ENCODE data around the gene SLC12A8. TPM values are rescaled to one million over a fixed set of nuclear protein-coding genes. Genes with fewer than 3 reads are reported as not detected.

The SLC12A8 gene
- total and polyA plus RNA-seq, 3 experiments from 2014 or later = 0.91 to 1.0 TPM; not detected in 1

GRCh38 chr3:125165189-125165947, 47.2 kb downstream of the SLC12A8 start:
- ChIA-PET POLR2A (no interaction called here), CTCF (no interaction called here)
- Mint-ChIP-seq H3K9me3 (no peaks in the 10 kb centered on the region), H3K27me3 (peaks cover under 1 to 7% of the 10 kb centered on the region in 2 donors), H3K27ac (no peak overlapping the region), H3K4me3 (no peak overlapping the region), H3K36me3 (peaks cover 0 to 3% (median 0%) of the 10 kb centered on the region in 3 donors), H3K4me1 (no peaks in the 10 kb centered on the region)
- no peak overlapping the region for H3K4me3 ChIP-seq (ENCODE audit: low read length)
- H3K4me1 ChIP-seq (ENCODE audit: insufficient read depth, low read length) = no peaks in the 10 kb centered on the region
- no peak overlapping the region for H3K27ac ChIP-seq (ENCODE audit: low read depth, low read length)
- DNase-seq = no peak
- no peaks in the 10 kb centered on the region for H3K9me3 ChIP-seq (ENCODE audit: low read length)
- no peaks in the 10 kb centered on the region for H3K36me3 ChIP-seq (ENCODE audit: insufficient read depth, low read length)
- no peaks in the 10 kb centered on the region for H3K27me3 ChIP-seq (ENCODE audit: insufficient read depth, low read length, poor library complexity, severe bottlenecking)

- Mint-ChIP-seq H3K27me3 (peaks cover 2 to 3% of the 10 kb centered on the region in 2 donors), H3K4me3 (no peak overlapping the region), H3K27ac (peak overlapping the region in 1 of 8 donors; percentile 40), H3K36me3 (no peaks in the 10 kb centered on the region), H3K9me3 (no peaks in the 10 kb centered on the region), H3K4me1 (no peaks in the 10 kb centered on the region)
- DNase-seq = no peak
- H3K4me3 ChIP-seq (ENCODE audit: low read length) = no peak overlapping the region
- no peak overlapping the region for H3K27ac ChIP-seq (ENCODE audit: low read depth, low read length)
- no peaks in the 10 kb centered on the region for H3K9me3 ChIP-seq (ENCODE audit: low read length)
- no peaks in the 10 kb centered on the region for H3K36me3 ChIP-seq (ENCODE audit: insufficient read depth, low read length)
- H3K4me1 ChIP-seq (ENCODE audit: insufficient read depth, low read length) = no peaks in the 10 kb centered on the region
- POLR2A ChIA-PET = no interaction called here
- H3K27me3 ChIP-seq (ENCODE audit: insufficient read depth, low read length, poor library complexity, severe bottlenecking) = no peaks in the 10 kb centered on the region
- CTCF ChIA-PET = no interaction called here
These were observed 48.6 kb downstream of the SLC12A8 start for GRCh38 chr3:125163739-125164601.

GRCh38 chr3:125161607-125162219, 50.8 kb downstream of the SLC12A8 start:
- no peaks in the 10 kb centered on the region for H3K9me3 Mint-ChIP-seq
- ChIA-PET POLR2A (no interaction called here), CTCF (interaction anchor here (1.4 kb wide), 1 partner anchor 11 kb away, joined by 3 read pairs; no protein-coding TSS in a partner anchor)
- no peaks in the 10 kb centered on the region for H3K4me1 Mint-ChIP-seq
- H3K4me3 Mint-ChIP-seq = no peak overlapping the region
- Histone ChIP-seq H3K9me3 (ENCODE audit: low read length) (no peaks in the 10 kb centered on the region), H3K4me3 (ENCODE audit: low read length) (no peak overlapping the region), H3K4me1 (ENCODE audit: insufficient read depth, low read length) (no peaks in the 10 kb centered on the region), H3K36me3 (ENCODE audit: insufficient read depth, low read length) (no peaks in the 10 kb centered on the region), H3K27ac (ENCODE audit: low read depth, low read length) (no peak overlapping the region), H3K27me3 (ENCODE audit: insufficient read depth, low read length, poor library complexity, severe bottlenecking) (no peaks in the 10 kb centered on the region)
- H3K27ac Mint-ChIP-seq = no peak overlapping the region
- H3K27me3 Mint-ChIP-seq = peaks cover 0 to 8% of the 10 kb centered on the region in 2 donors
- no peak for DNase-seq
- H3K36me3 Mint-ChIP-seq = no peaks in the 10 kb centered on the region

DNA sequence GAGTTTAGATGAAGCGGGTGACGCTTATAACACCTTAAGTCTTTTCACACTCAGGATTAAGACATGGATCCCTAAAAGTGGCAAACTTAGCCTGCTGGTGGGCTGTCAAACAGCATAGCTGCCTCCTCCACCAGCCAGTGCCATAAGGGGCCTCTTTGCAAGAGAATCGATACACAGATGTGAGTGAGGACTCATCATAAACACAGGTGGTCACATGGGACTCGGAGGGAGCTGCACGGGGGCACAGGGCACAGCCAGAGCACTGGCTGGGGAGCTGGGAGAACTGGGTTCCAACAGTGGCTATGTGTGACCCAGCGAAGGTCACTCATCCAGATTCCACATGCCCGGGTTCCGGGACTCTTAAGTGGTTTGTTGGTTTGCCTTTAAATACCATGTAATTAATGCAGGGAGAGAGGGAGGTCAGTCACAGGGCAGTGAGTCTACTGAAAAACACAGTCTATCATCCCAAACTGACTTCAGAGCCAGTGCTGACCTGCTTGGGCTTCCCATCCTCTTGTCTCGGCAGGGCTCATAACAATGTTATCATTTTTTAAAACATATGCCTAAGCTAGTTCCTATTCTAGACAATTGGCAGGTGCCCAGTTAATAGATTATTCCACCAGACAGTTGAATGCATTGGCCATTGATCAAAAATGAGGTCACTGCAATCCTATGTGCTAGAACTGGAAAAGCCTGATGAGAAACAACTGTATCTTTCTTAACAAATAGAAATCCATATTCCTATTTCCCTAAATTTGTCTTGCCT, 51.8 kb downstream of the SLC12A8 start:
- H3K36me3 Mint-ChIP-seq = no peaks in the 10 kb centered on the region
- no peak overlapping the region for H3K27ac Mint-ChIP-seq
- no peak overlapping the region for H3K4me3 ChIP-seq (ENCODE audit: low read length)
- H3K27me3 Mint-ChIP-seq = peaks cover 0 to 8% of the 10 kb centered on the region in 2 donors
- no peaks in the 10 kb centered on the region for H3K36me3 ChIP-seq (ENCODE audit: insufficient read depth, low read length)
- H3K9me3 Mint-ChIP-seq = no peaks in the 10 kb centered on the region
- DNase-seq = no peak
- H3K4me1 ChIP-seq (ENCODE audit: insufficient read depth, low read length) = no peaks in the 10 kb centered on the region
- ChIA-PET POLR2A (no interaction called here), CTCF (interaction anchor here (1.4 kb wide), 1 partner anchor 11 kb away, joined by 3 read pairs; no protein-coding TSS in a partner anchor)
- no peaks in the 10 kb centered on the region for H3K4me1 Mint-ChIP-seq
- H3K27ac ChIP-seq (ENCODE audit: low read depth, low read length) = no peak overlapping the region
- no peaks in the 10 kb centered on the region for H3K9me3 ChIP-seq (ENCODE audit: low read length)
- no peaks in the 10 kb centered on the region for H3K27me3 ChIP-seq (ENCODE audit: insufficient read depth, low read length, poor library complexity, severe bottlenecking)
- H3K4me3 Mint-ChIP-seq = no peak overlapping the region

DNA sequence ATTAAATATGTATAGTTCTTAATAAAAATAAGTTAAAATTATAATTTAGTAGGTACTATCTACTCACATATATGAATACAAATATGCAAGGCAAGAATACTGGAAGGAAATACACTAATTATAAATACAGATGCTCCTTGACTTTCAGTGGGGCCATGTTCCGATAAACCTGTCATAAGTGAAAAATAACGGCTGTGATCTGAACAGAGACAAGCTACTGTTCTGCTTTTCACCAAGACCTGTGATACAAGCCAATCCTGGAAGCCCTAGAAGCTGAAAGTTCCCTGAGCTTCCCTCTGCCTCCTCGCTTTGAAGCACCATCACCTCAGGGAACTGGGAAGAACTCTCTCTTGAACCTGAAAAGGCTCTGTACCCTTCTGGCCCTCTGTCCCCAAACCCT, 55.4 kb downstream of the SLC12A8 start:
- CTCF ChIA-PET = no interaction called here
- no peak for DNase-seq

DNA sequence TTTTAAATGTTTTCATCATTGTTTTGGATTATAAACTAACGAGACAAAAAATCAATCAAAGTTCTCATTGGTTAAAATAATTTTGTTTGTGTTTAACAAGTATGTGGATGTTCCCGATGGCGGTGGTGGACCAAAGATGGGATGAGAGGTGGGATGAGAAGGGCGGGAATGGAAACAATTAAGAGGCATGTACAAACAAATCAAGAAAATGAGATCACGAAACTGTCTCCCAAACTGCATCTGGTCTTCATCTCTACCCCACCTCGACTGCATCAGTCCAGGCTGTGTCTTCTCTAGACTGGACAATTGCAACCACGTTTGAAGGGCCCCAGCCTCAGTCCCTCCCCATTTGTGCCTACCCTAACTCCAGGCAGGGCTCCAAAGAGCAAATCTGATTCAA, 56.1 kb downstream of the SLC12A8 start:
- Mint-ChIP-seq H3K27ac (no peak overlapping the region), H3K27me3 (peaks cover 0 to 8% of the 10 kb centered on the region in 2 donors), H3K36me3 (no peaks in the 10 kb centered on the region), H3K9me3 (no peaks in the 10 kb centered on the region), H3K4me3 (no peak overlapping the region), H3K4me1 (peaks cover 8 to 9% (median 8%) of the 10 kb centered on the region in 3 donors)
- H3K4me3 ChIP-seq (ENCODE audit: low read length) = no peak overlapping the region
- H3K36me3 ChIP-seq (ENCODE audit: insufficient read depth, low read length) = no peaks in the 10 kb centered on the region
- ChIA-PET CTCF (no interaction called here), POLR2A (no interaction called here)
- H3K27me3 ChIP-seq (ENCODE audit: insufficient read depth, low read length, poor library complexity, severe bottlenecking) = no peaks in the 10 kb centered on the region
- H3K27ac ChIP-seq (ENCODE audit: low read depth, low read length) = no peak overlapping the region
- no peaks in the 10 kb centered on the region for H3K4me1 ChIP-seq (ENCODE audit: insufficient read depth, low read length)
- no peak for DNase-seq
- no peaks in the 10 kb centered on the region for H3K9me3 ChIP-seq (ENCODE audit: low read length)

More for the DNA sequence above, 55.4 kb downstream of the SLC12A8 start:
- POLR2A ChIA-PET = no interaction called here
- Mint-ChIP-seq H3K36me3 (no peaks in the 10 kb centered on the region), H3K9me3 (no peaks in the 10 kb centered on the region), H3K27ac (no peak overlapping the region), H3K27me3 (peaks cover 0 to 8% of the 10 kb centered on the region in 2 donors), H3K4me3 (no peak overlapping the region), H3K4me1 (peaks cover 8 to 9% (median 8%) of the 10 kb centered on the region in 3 donors)
- Histone ChIP-seq H3K27ac (ENCODE audit: low read depth, low read length) (no peak overlapping the region), H3K9me3 (ENCODE audit: low read length) (no peaks in the 10 kb centered on the region), H3K36me3 (ENCODE audit: insufficient read depth, low read length) (no peaks in the 10 kb centered on the region), H3K27me3 (ENCODE audit: insufficient read depth, low read length, poor library complexity, severe bottlenecking) (no peaks in the 10 kb centered on the region), H3K4me3 (ENCODE audit: low read length) (no peak overlapping the region), H3K4me1 (ENCODE audit: insufficient read depth, low read length) (no peaks in the 10 kb centered on the region)

DNA sequence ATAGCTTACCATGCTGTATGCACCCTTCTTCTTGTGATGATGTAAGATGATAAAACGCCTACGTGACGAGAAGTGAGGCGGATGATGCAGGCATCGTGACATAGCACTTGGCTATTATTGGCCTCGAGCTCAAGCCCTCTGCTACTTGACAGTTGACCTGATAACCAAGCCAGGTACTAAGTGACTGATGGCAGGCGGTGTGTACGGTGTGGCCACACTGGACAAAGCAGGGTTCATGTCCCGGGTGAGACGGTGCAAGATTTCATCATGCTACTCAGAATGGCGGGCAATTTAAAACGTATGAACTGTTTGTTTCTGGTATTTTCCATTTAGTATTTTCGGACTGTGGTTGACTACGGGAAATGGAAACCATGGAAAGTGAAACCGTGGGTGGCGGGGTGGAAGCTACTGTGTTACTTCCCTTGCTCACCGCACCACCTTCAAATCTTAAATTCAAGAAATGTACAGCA, 57.7 kb downstream of the SLC12A8 start:
- peak overlapping the region; percentile 36 to 81 (median 66) for H3K4me3 Mint-ChIP-seq
- no peaks in the 10 kb centered on the region for H3K9me3 ChIP-seq (ENCODE audit: low read length)
- H3K9me3 Mint-ChIP-seq = no peaks in the 10 kb centered on the region
- H3K36me3 Mint-ChIP-seq = no peaks in the 10 kb centered on the region
- no peaks in the 10 kb centered on the region for H3K27me3 ChIP-seq (ENCODE audit: insufficient read depth, low read length, poor library complexity, severe bottlenecking)
- H3K4me1 ChIP-seq (ENCODE audit: insufficient read depth, low read length) = no peaks in the 10 kb centered on the region
- peaks cover 8 to 12% (median 9%) of the 10 kb centered on the region in 3 donors for H3K4me1 Mint-ChIP-seq
- CTCF ChIA-PET = interaction anchor here (1.2 kb wide), 1 partner anchor 12 kb away, joined by 3 read pairs; no protein-coding TSS in a partner anchor
- H3K4me3 ChIP-seq (ENCODE audit: low read length) = no peak overlapping the region
- POLR2A ChIA-PET = no interaction called here
- peaks cover 0 to 6% of the 10 kb centered on the region in 2 donors for H3K27me3 Mint-ChIP-seq
- no peaks in the 10 kb centered on the region for H3K36me3 ChIP-seq (ENCODE audit: insufficient read depth, low read length)
- no peak for DNase-seq
- no peak overlapping the region for H3K27ac ChIP-seq (ENCODE audit: low read depth, low read length)
- H3K27ac Mint-ChIP-seq = peak overlapping the region in 2 of 8 donors; percentile 16 to 65
